ENCODE measurements around the gene ZC3H7B. TPM values are rescaled to one million over a fixed set of nuclear protein-coding genes. Genes with fewer than 3 reads are reported as not detected.

The ZC3H7B gene
- polyA plus RNA-seq, 1 donor (not counting 4 experiments of a cell fraction or from before 2014, with no cell fraction given), result 24.2 TPM

DNA sequence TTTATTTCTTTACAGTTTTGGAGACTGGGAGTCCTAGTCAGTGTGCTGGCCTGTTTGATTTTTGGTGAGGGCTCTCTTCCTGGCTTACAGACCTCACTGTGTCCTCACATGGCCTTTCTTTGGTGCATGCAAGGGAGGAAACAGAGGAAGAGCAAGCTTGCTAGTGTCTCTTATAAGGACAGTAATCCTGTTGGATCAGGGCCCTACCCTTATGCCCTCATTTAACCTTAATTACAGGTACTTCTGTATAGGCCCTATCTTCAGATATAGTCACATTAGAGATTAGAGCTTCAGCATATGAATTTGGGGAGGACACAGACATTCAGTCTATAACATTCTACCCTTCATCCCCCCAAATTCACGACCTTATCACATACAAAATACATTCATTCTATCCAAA, 14.3 kb downstream of the ZC3H7B start:
- dilution Hi-C loops (cut with MboI; ENCODE audit: extremely low pct_ligation_motif_present, low sequenced_read_pairs), result no loop called here
- Histone ChIP-seq H3K4me3 (ENCODE audit: control insufficient read depth in 2 of 3, extremely low read depth in 1 of 3, insufficient read depth in 2 of 3, low read depth in 1 of 3, low read length in 3 of 3) (no peak overlapping the region), H3K4me2 (ENCODE audit: control insufficient read depth, extremely low read depth, insufficient read depth, low read depth, low read length) (no peak overlapping the region), H3K4me1 (ENCODE audit: control insufficient read depth, extremely low read depth, insufficient read depth, low read length) (peaks cover 5% of the 10 kb centered on the region), H3K79me2 (ENCODE audit: control insufficient read depth, insufficient read depth, low read length) (peaks cover 65% of the 10 kb centered on the region), H3K9me3 (ENCODE audit: control insufficient read depth, low read depth, low read length) (no peaks in the 10 kb centered on the region), H3K36me3 (ENCODE audit: control insufficient read depth in 2 of 2, extremely low read depth in 1 of 2, insufficient read depth in 2 of 2, low read length in 2 of 2) (peaks cover 4 to 10% of the 10 kb centered on the region in 2 experiments), H3K9me1 (ENCODE audit: control insufficient read depth, extremely low read depth, insufficient read depth, low read length) (no peaks in the 10 kb centered on the region), H3K9ac (ENCODE audit: control insufficient read depth, extremely low read depth, insufficient read depth, low read length) (no peak overlapping the region), H4K20me1 (ENCODE audit: control insufficient read depth, extremely low read depth, insufficient read depth, low read length) (no peaks in the 10 kb centered on the region), H3K27ac (ENCODE audit: control insufficient read depth, insufficient read depth, low read length) (no peak overlapping the region), H2AFZ (ENCODE audit: control insufficient read depth, low read length) (no peak overlapping the region), H3K27me3 (ENCODE audit: control insufficient read depth, extremely low read depth, insufficient read depth, low read length) (no peaks in the 10 kb centered on the region)
- DNase-seq (ENCODE audit: low read depth, low spot score) (no peak), FAIRE-seq (no peak)
- TF ChIP-seq, protein P1, sequence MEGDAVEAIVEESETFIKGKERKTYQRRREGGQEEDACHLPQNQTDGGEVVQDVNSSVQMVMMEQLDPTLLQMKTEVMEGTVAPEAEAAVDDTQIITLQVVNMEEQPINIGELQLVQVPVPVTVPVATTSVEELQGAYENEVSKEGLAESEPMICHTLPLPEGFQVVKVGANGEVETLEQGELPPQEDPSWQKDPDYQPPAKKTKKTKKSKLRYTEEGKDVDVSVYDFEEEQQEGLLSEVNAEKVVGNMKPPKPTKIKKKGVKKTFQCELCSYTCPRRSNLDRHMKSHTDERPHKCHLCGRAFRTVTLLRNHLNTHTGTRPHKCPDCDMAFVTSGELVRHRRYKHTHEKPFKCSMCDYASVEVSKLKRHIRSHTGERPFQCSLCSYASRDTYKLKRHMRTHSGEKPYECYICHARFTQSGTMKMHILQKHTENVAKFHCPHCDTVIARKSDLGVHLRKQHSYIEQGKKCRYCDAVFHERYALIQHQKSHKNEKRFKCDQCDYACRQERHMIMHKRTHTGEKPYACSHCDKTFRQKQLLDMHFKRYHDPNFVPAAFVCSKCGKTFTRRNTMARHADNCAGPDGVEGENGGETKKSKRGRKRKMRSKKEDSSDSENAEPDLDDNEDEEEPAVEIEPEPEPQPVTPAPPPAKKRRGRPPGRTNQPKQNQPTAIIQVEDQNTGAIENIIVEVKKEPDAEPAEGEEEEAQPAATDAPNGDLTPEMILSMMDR (optimal IDR thresholded peaks at IDR 0.05 in 1 of 3, IDR thresholded peaks at IDR 0.05 in 1 of 3, conservative IDR thresholded peaks at IDR 0.05 in 1 of 3; ENCODE audit: extremely low read depth in 1 of 3, insufficient read depth in 2 of 3, low read length in 3 of 3), result no peak
- TF ChIP-seq EZH2 (IDR thresholded peaks at IDR 0.05; ENCODE audit: low read length), result no peak

DNA sequence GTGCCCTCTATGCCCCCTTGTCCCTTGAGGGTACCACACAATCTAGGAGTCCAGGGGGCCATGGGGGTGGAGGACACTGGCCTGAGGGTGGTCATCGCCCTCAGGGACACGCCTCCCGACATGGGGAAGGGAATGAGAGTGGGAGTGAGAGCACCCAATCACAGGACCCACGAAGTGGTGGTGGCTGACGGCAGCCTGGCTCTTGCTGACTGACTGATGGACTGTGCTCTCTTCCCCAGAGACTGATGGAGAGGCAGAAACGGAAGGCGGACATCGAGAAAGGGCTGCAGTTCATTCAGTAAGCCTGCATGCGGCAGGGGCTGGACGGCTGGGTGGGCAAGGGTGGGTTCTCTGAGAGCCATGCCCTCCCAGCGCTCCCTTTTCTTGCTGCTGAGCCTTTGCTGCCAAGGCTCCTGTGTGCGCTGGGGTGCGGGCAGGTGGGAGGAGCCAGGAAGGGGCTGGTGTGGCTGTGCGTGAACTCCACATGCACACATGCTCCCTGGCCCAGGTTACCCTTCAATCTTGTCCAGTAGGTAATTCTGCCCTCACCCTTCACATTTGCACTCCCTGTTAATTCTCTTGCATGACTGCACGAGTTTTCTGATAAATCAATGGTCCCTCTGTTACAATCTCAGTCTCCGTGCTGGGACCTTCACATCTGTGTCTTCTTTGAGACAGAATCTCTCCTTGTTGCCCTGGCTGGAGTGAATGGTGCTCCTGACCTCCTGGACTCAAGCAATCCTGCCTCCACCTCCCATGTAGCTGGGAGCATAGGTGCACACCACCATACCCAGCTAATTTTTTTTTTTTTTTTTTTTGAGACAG, 19.3 kb downstream of the ZC3H7B start:
- Histone ChIP-seq H2AFZ (ENCODE audit: control insufficient read depth, low read length) (no peak overlapping the region), H3K4me3 (ENCODE audit: control insufficient read depth in 2 of 3, extremely low read depth in 1 of 3, insufficient read depth in 2 of 3, low read depth in 1 of 3, low read length in 3 of 3) (no peak overlapping the region), H3K9me1 (ENCODE audit: control insufficient read depth, extremely low read depth, insufficient read depth, low read length) (no peaks in the 10 kb centered on the region), H3K36me3 (ENCODE audit: control insufficient read depth in 2 of 2, extremely low read depth in 1 of 2, insufficient read depth in 2 of 2, low read length in 2 of 2) (peaks cover 19 to 22% of the 10 kb centered on the region in 2 experiments), H3K4me2 (ENCODE audit: control insufficient read depth, extremely low read depth, insufficient read depth, low read depth, low read length) (no peak overlapping the region), H4K20me1 (ENCODE audit: control insufficient read depth, extremely low read depth, insufficient read depth, low read length) (no peaks in the 10 kb centered on the region), H3K9me3 (ENCODE audit: control insufficient read depth, low read depth, low read length) (no peaks in the 10 kb centered on the region), H3K79me2 (ENCODE audit: control insufficient read depth, insufficient read depth, low read length) (peaks cover 30% of the 10 kb centered on the region), H3K4me1 (ENCODE audit: control insufficient read depth, extremely low read depth, insufficient read depth, low read length) (peaks cover 7% of the 10 kb centered on the region), H3K9ac (ENCODE audit: control insufficient read depth, extremely low read depth, insufficient read depth, low read length) (no peak overlapping the region), H3K27ac (ENCODE audit: control insufficient read depth, insufficient read depth, low read length) (no peak overlapping the region), H3K27me3 (ENCODE audit: control insufficient read depth, extremely low read depth, insufficient read depth, low read length) (no peaks in the 10 kb centered on the region)
- dilution Hi-C loops (cut with MboI; ENCODE audit: extremely low pct_ligation_motif_present, low sequenced_read_pairs), result no loop called here
- FAIRE-seq, result no peak
- TF ChIP-seq, protein P1 (optimal IDR thresholded peaks at IDR 0.05 in 1 of 3, IDR thresholded peaks at IDR 0.05 in 1 of 3, conservative IDR thresholded peaks at IDR 0.05 in 1 of 3; ENCODE audit: extremely low read depth in 1 of 3, insufficient read depth in 2 of 3, low read length in 3 of 3), result no peak
- no peak for TF ChIP-seq EZH2 (IDR thresholded peaks at IDR 0.05; ENCODE audit: low read length)
- no peak for DNase-seq (ENCODE audit: low read depth, low spot score)

All from keratinocyte (primary cell).